CD4-positive, alpha-beta memory T cell (primary cell): ENCODE results near the gene NES. TPM values are rescaled to one million over a fixed set of nuclear protein-coding genes. Genes with fewer than 3 reads are reported as not detected.

Source experiments
- CTCF ChIA-PET: fragments of 350-600 bp; sonication (Branson Sonifier 250); formaldehyde crosslinking; loops from one replicate; lab custom pipeline; 2021; ENCODE audit warnings: inconsistent platforms; ENCODE audit not compliant: partially characterized antibody; lab: Charles Lee
- POLR2A ChIA-PET: fragments of 350-600 bp; sonication (Branson Sonifier 250); formaldehyde crosslinking; loops from one replicate; lab custom pipeline; 2021; ENCODE audit not compliant: partially characterized antibody; lab: Charles Lee
- DNase-seq, 5 donors: peaks; one replicate each; pipeline versions ENCODE4 v3.0.0 to v3.0.0-alpha.2; 2020 to 2022; ENCODE audit warnings: mixed read lengths in 1 of 5
- H3K27ac ChIP-seq: one replicate; pipeline ENCODE4 v1.7.0; 2013; ENCODE audit warnings: low read depth, low read length
- H3K27me3 ChIP-seq: 2 replicates; pipeline ENCODE4 v1.7.0; 2013; ENCODE audit warnings: mild to moderate bottlenecking, low read length, moderate library complexity; ENCODE audit not compliant: insufficient read depth
- H3K36me3 ChIP-seq: 2 replicates; pipeline ENCODE4 v1.7.0; 2013; ENCODE audit warnings: mild to moderate bottlenecking, low read length, moderate library complexity; ENCODE audit not compliant: insufficient read depth
- H3K4me1 ChIP-seq: 2 replicates; pipeline ENCODE4 v1.7.0; 2013; ENCODE audit warnings: mild to moderate bottlenecking, low read length, moderate library complexity; ENCODE audit not compliant: insufficient read depth
- H3K4me3 ChIP-seq, 2 donors: one replicate each; pipeline ENCODE4 v1.7.0; 2013; ENCODE audit warnings: low read length in 2 of 2, mild to moderate bottlenecking in 1 of 2
- H3K9me3 ChIP-seq, 2 donors: one replicate each; pipeline ENCODE4 v1.7.0; 2013; ENCODE audit warnings: low read length in 2 of 2, control low read depth in 1 of 2; ENCODE audit not compliant: control insufficient read depth in 1 of 2
- H3K27ac Mint-ChIP-seq, 7 donors: one replicate each; pipeline ENCODE4 v1.8.0; 2020 to 2021; ENCODE audit warnings: mixed read lengths in 7 of 7, mild to moderate bottlenecking in 6 of 7, inconsistent platforms in 3 of 7, moderate library complexity in 3 of 7
- H3K27me3 Mint-ChIP-seq, 2 donors: one replicate each; pipeline ENCODE4 v1.8.0; 2020 to 2021; ENCODE audit warnings: mixed read lengths in 2 of 2
- H3K36me3 Mint-ChIP-seq, 2 donors: one replicate each; pipeline ENCODE4 v1.8.0; 2020 to 2021; ENCODE audit warnings: mixed read lengths in 2 of 2, inconsistent platforms in 1 of 2, mild to moderate bottlenecking in 1 of 2
- H3K4me1 Mint-ChIP-seq, 4 donors: one replicate each; pipeline ENCODE4 v1.8.0; 2020 to 2021; ENCODE audit warnings: mixed read lengths in 4 of 4, mild to moderate bottlenecking in 1 of 4
- H3K4me3 Mint-ChIP-seq, 8 donors: one replicate each; pipeline ENCODE4 v1.8.0; 2020 to 2021; ENCODE audit warnings: mixed read lengths in 8 of 8, mild to moderate bottlenecking in 7 of 8, moderate library complexity in 6 of 8, inconsistent platforms in 3 of 8
- H3K9me3 Mint-ChIP-seq, 8 donors: one replicate each; pipeline ENCODE4 v1.8.0; 2020 to 2021; ENCODE audit warnings: mixed read lengths in 8 of 8, mild to moderate bottlenecking in 5 of 8, inconsistent platforms in 3 of 8, moderate library complexity in 1 of 8
- intact Hi-C: fragments of 100-400 bp; cut with micrococcal nuclease; formaldehyde crosslinking; loops from one replicate; pipeline ENCODE4 v1.15.1; 2023
- polyA plus RNA-seq, 2 donors: library from polyadenylated mRNA; unstranded; fragments of 300-500 nt; fragmentation: Illumina TruSeq; gene quantifications; one replicate each; pipeline ENCODE4 v1.2.3, GENCODE V29; 2021
- total RNA-seq, 2 experiments: library from RNA; stranded (reverse); gene quantifications; one replicate each; pipeline ENCODE4 v1.2.3, GENCODE V29; 2021

Gene NES
- total and polyA plus RNA-seq, 4 experiments from 2014 or later = not detected

- peak overlapping the region in 4 of 7 donors; percentile 68 to 82 (median 71) for H3K27ac Mint-ChIP-seq
- Histone ChIP-seq H3K9me3 (no peaks in the 10 kb centered on the region), H3K4me3 (peak overlapping the region in 1 of 2 donors; percentile 41), H3K4me1 (peaks cover 56% of the 10 kb centered on the region), H3K36me3 (no peaks in the 10 kb centered on the region), H3K27me3 (peaks cover 19% of the 10 kb centered on the region), H3K27ac (no peak overlapping the region)
- ChIA-PET CTCF (interaction anchor here (0.7 to 7.8 kb wide), 13 partner anchors 8 to 177 kb away, joined by 3 to 153 read pairs (median 3); partner anchors contain the start of gene NES), POLR2A (interaction anchor here (0.9 kb wide), 1 partner anchor 30 kb away, joined by 4 read pairs; no protein-coding TSS in a partner anchor)
- peaks cover 0 to 2% (median 0%) of the 10 kb centered on the region in 8 donors for H3K9me3 Mint-ChIP-seq
- H3K27me3 Mint-ChIP-seq = peaks cover 37 to 46% of the 10 kb centered on the region in 2 donors
- intact Hi-C loops = loop anchor here (1.0 kb wide), 1 partner anchor 31 kb away; no protein-coding TSS in a partner anchor
- DNase-seq = peak; percentile 57 to 74 (median 66)
- peaks cover 28 to 69% (median 43%) of the 10 kb centered on the region in 4 donors for H3K4me1 Mint-ChIP-seq
- H3K4me3 Mint-ChIP-seq = peak overlapping the region; percentile 63 to 89 (median 83)
- no peaks in the 10 kb centered on the region for H3K36me3 Mint-ChIP-seq
Observed at GRCh38 chr1:156656806-156657740, 20.1 kb downstream of the NES start.

DNA sequence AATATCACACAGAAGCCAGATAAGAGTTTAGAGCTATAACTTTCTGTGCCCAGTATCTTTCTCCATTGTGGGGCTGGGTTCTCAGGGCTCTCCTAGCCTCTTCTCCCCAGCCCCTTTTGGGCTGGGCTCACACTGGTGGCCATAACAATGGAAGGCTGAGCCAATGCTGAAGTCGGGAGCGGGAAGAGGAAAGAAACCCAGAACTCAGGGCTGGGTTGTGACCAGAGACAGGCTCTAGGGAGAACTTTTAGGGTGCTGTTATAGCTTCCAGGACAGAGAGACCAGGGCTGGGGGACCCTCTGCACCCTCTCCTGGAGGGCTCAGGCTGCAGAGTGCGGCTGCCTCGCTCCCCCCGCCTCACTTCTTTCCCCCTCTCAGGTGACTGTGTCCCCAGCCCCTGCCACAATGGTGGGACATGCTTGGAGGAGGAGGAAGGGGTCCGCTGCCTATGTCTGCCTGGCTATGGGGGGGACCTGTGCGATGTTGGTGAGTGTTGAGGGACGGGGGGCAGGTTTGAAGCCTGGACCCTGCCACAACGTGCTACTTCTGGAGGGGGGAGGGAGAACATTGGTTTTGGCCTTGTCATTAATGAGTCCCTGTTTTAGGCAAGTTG, 21.2 kb downstream of the NES start:
- Histone ChIP-seq H3K27me3 (peaks cover 19% of the 10 kb centered on the region), H3K9me3 (no peaks in the 10 kb centered on the region), H3K36me3 (no peaks in the 10 kb centered on the region), H3K4me1 (peaks cover 45% of the 10 kb centered on the region), H3K4me3 (no peak overlapping the region), H3K27ac (no peak overlapping the region)
- Mint-ChIP-seq H3K4me3 (peak overlapping the region in 5 of 8 donors; percentile 14 to 89 (median 78)), H3K36me3 (no peaks in the 10 kb centered on the region), H3K27ac (no peak overlapping the region), H3K9me3 (peaks cover 0 to 2% (median 0%) of the 10 kb centered on the region in 8 donors), H3K27me3 (peaks cover 39 to 49% of the 10 kb centered on the region in 2 donors), H3K4me1 (peaks cover 24 to 58% (median 34%) of the 10 kb centered on the region in 4 donors)
- ChIA-PET POLR2A (no interaction called here), CTCF (interaction anchor here (1.7 to 7.8 kb wide), 2 partner anchors 11 to 29 kb away, joined by 4 to 153 read pairs; no protein-coding TSS in a partner anchor)
- DNase-seq = no peak
- intact Hi-C loops = no loop called here

GRCh38 chr1:156655151-156655903, 21.9 kb downstream of the NES start:
- H3K27me3 ChIP-seq = peaks cover 19% of the 10 kb centered on the region
- no peaks in the 10 kb centered on the region for H3K36me3 Mint-ChIP-seq
- H3K4me3 ChIP-seq = no peak overlapping the region
- no peak for DNase-seq
- no peaks in the 10 kb centered on the region for H3K36me3 ChIP-seq
- H3K27me3 Mint-ChIP-seq = peaks cover 39 to 49% of the 10 kb centered on the region in 2 donors
- no peak overlapping the region for H3K27ac ChIP-seq
- H3K4me1 Mint-ChIP-seq = peaks cover 17 to 51% (median 28%) of the 10 kb centered on the region in 4 donors
- ChIA-PET POLR2A (no interaction called here), CTCF (interaction anchor here (1.7 to 7.8 kb wide), 2 partner anchors 10 to 28 kb away, joined by 4 to 153 read pairs; no protein-coding TSS in a partner anchor)
- intact Hi-C loops = no loop called here
- H3K9me3 Mint-ChIP-seq = peaks cover 0 to 2% (median 0%) of the 10 kb centered on the region in 8 donors
- peaks cover 38% of the 10 kb centered on the region for H3K4me1 ChIP-seq
- H3K9me3 ChIP-seq = no peaks in the 10 kb centered on the region
- H3K4me3 Mint-ChIP-seq = peak overlapping the region in 3 of 8 donors; percentile 43 to 63 (median 57)
- no peak overlapping the region for H3K27ac Mint-ChIP-seq

DNA sequence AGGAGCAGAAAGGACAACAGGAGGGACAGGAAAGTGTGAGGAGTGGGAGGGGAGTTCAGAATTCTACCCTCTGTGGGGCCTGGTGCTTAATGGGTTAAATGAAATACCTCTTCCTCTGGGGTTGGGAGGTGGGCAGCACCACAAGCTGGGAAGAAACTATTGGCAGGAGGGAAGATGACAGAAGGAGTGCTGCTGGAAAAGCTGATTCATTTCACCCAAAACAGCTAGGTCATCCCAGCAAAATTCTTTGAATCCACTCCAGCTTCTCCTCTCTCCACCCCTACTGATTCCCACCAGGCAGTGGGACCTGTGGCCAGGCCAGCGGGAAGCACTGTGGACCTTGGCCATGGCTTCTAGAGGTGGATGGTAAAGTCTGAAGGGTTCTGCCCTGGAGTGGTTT, 22.5 kb downstream of the NES start:
- no peaks in the 10 kb centered on the region for H3K9me3 ChIP-seq
- DNase-seq = no peak
- CTCF ChIA-PET = interaction anchor here (1.7 to 7.8 kb wide), 2 partner anchors 10 to 28 kb away, joined by 4 to 153 read pairs; no protein-coding TSS in a partner anchor
- H3K27ac Mint-ChIP-seq = no peak overlapping the region
- H3K4me3 Mint-ChIP-seq = peak overlapping the region in 1 of 8 donors; percentile 15
- intact Hi-C loops = no loop called here
- peaks cover 32% of the 10 kb centered on the region for H3K4me1 ChIP-seq
- no peaks in the 10 kb centered on the region for H3K36me3 ChIP-seq
- peaks cover 41 to 51% of the 10 kb centered on the region in 2 donors for H3K27me3 Mint-ChIP-seq
- no peak overlapping the region for H3K4me3 ChIP-seq
- peaks cover 19% of the 10 kb centered on the region for H3K27me3 ChIP-seq
- H3K4me1 Mint-ChIP-seq = peaks cover 12 to 45% (median 22%) of the 10 kb centered on the region in 4 donors
- POLR2A ChIA-PET = no interaction called here
- no peaks in the 10 kb centered on the region for H3K36me3 Mint-ChIP-seq
- H3K9me3 Mint-ChIP-seq = peaks cover 0 to 2% (median 0%) of the 10 kb centered on the region in 8 donors
- no peak overlapping the region for H3K27ac ChIP-seq

GRCh38 chr1:156652992-156653355, 24.2 kb downstream of the NES start:
- peaks cover 52 to 64% of the 10 kb centered on the region in 2 donors for H3K27me3 Mint-ChIP-seq
- peaks cover 7 to 31% (median 16%) of the 10 kb centered on the region in 4 donors for H3K4me1 Mint-ChIP-seq
- intact Hi-C loops = no loop called here
- POLR2A ChIA-PET = no interaction called here
- H3K27ac Mint-ChIP-seq = peak overlapping the region in 1 of 7 donors; percentile 30
- no peak overlapping the region for H3K4me3 Mint-ChIP-seq
- Histone ChIP-seq H3K27ac (no peak overlapping the region), H3K4me1 (peaks cover 17% of the 10 kb centered on the region), H3K36me3 (no peaks in the 10 kb centered on the region), H3K9me3 (no peaks in the 10 kb centered on the region), H3K27me3 (peaks cover 19% of the 10 kb centered on the region), H3K4me3 (no peak overlapping the region)
- peaks cover 0 to 2% (median 0%) of the 10 kb centered on the region in 8 donors for H3K9me3 Mint-ChIP-seq
- CTCF ChIA-PET = interaction anchor here (0.9 to 1.3 kb wide), 2 partner anchors 24 to 25 kb away, joined by 3 to 4 read pairs; no protein-coding TSS in a partner anchor
- no peaks in the 10 kb centered on the region for H3K36me3 Mint-ChIP-seq
- no peak for DNase-seq

DNA sequence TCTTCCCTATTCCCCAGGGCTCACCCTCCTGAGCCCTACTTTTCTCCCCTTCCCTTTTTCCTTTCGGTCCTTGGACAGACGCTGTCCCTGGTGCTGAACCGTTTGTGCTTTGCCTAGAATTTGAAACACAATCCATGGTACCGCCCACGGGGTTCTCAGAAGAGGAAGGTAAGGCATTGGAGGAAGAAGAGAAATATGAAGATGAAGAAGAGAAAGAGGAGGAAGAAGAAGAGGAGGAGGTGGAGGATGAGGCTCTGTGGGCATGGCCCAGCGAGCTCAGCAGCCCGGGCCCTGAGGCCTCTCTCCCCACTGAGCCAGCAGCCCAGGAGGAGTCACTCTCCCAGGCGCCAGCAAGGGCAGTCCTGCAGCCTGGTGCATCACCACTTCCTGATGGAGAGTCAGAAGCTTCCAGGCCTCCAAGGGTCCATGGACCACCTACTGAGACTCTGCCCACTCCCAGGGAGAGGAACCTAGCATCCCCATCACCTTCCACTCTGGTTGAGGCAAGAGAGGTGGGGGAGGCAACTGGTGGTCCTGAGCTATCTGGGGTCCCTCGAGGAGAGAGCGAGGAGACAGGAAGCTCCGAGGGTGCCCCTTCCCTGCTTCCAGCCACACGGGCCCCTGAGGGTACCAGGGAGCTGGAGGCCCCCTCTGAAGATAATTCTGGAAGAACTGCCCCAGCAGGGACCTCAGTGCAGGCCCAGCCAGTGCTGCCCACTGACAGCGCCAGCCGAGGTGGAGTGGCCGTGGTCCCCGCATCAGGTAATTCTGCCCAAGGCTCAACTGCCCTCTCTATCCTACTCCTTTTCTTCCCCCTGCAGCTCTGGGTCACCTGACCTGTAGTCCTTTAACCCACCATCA, 24.8 kb downstream of the NES start:
- no peak for DNase-seq
- H3K9me3 Mint-ChIP-seq = peaks cover 0 to 2% (median 0%) of the 10 kb centered on the region in 8 donors
- Histone ChIP-seq H3K4me1 (peaks cover 11% of the 10 kb centered on the region), H3K27ac (no peak overlapping the region), H3K4me3 (no peak overlapping the region), H3K9me3 (no peaks in the 10 kb centered on the region), H3K36me3 (no peaks in the 10 kb centered on the region), H3K27me3 (peaks cover 19% of the 10 kb centered on the region)
- intact Hi-C loops = no loop called here
- ChIA-PET POLR2A (no interaction called here), CTCF (interaction anchor here (0.9 to 2.4 kb wide), 3 partner anchors 24 to 25 kb away, joined by 3 to 10 read pairs (median 4); no protein-coding TSS in a partner anchor)
- H3K36me3 Mint-ChIP-seq = no peaks in the 10 kb centered on the region
- H3K4me3 Mint-ChIP-seq = no peak overlapping the region
- H3K27me3 Mint-ChIP-seq = peaks cover 55 to 66% of the 10 kb centered on the region in 2 donors
- no peak overlapping the region for H3K27ac Mint-ChIP-seq
- peaks cover 4 to 25% (median 12%) of the 10 kb centered on the region in 4 donors for H3K4me1 Mint-ChIP-seq
